Skeletal muscle cell (primary cell): ENCODE results near the gene DENND1A.

Source experiments
- DNase-seq: peaks from one replicate; pipeline ENCODE4 v3.0.0-alpha.2; 2010; ENCODE audit warnings: low read depth
- H3K4me3 ChIP-seq: 2 replicates; pipeline ENCODE4 v1.5.1; 2011; ENCODE audit warnings: low read depth, mild to moderate bottlenecking, control low read depth, low read length, moderate library complexity

The DENND1A gene

DNA sequence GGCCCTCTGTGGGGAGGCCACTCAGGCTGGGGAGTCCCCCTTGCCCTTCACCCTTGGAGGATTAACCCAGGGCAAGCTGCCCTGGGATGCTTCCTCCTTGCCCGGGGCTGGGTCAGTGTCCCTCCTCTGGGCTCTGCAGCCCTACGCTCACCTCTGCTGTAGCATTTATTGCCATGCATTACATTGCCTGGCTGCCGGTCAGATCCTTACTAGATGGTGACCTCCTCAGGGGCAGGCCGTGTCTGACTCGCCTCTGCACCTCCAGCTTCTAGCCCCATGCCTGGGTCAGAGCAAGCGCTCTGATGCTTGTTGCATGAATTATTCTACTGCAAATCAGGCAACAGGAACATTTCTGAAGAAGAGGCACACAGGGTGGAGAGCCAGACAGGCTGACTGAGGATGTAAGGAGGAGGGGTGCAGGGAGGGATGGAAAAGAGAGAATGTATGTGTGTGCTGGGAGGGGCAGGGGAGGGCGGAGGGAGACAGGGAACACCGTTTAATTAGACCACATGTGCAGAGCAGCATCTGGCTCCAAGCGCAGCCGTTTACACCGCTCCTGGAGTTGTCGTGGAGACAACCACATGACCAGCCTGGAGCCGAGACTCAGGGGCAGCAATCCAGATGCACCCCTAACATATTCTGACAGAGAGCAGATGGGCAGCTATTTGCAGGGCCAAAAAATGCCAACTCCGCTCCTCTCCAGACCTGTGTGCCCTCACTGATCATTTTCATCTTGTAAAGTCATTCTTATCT lies 456.9 kb downstream of the DENND1A start:
- no peak for DNase-seq
- no peak overlapping the region for H3K4me3 ChIP-seq

DNA sequence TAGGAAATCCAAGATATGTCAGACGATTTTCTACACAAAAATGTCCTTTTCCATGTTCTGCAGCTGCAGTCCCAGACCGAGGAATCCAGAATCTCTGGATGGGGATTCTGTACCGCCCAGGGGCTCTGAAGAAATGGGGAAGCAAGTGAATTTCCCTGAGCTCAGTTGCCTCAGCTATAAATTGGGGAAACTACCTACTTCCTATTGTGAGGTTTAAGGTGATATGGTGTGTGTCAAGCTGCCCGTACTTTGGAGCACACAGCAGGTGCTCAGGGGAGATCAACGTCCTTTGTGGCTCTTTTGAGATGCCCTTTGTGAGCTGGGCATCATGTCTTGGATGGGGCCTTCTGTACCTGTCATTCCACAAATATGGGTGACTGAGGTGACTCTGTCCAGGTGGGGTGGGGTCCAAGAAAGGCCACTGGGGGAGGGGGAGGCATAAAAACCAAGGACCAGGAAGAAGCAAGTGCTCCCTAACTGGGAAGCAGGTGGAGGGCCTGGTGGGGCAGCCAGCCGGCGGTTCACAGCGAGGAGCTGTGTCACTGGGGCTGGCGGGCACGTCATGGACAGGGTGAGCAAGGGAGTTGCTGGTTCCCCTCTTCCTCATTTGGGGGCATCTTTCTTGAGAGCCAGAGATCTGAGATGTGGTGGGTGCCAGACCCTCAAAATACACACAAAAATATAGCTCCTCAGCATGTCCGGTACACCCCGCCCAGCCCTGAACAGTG lies 457.9 kb downstream of the DENND1A start:
- H3K4me3 ChIP-seq = no peak overlapping the region
- no peak for DNase-seq

- no peak for DNase-seq
- no peak overlapping the region for H3K4me3 ChIP-seq
Measured at GRCh38 chr9:123470991-123471770, 458.7 kb downstream of the DENND1A start.

DNA sequence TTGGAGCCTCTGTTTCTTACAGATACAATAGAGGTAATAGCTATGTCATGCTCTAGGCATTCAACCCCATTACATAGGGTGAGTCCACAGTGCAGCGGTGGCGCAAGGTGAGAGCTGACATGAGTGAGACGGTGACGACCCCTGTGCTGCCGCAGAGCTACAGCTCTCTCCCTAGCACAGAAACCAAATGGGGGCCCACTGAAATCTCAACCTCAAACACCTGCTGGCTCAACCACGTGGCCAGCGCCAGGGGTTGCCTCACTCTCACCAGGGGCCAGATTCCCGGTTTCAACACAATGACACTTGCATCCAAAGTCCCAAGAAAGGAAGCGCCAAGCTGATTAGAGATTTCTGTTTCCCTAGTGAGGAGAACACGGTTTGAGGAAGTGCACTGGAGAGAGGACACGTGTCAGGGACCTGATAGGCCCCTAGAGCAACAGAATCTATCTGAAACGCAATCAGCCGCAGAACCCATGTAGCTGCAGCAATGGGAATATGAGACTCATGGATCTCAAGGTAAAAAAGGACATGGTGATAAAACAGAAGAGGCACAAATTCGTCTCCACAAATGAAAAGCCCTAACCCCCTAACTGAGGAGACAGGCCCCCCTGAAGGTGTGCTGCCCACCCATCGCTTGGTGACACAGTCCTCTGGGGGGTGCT lies 459.7 kb downstream of the DENND1A start:
- no peak for DNase-seq
- H3K4me3 ChIP-seq = no peak overlapping the region

DNA sequence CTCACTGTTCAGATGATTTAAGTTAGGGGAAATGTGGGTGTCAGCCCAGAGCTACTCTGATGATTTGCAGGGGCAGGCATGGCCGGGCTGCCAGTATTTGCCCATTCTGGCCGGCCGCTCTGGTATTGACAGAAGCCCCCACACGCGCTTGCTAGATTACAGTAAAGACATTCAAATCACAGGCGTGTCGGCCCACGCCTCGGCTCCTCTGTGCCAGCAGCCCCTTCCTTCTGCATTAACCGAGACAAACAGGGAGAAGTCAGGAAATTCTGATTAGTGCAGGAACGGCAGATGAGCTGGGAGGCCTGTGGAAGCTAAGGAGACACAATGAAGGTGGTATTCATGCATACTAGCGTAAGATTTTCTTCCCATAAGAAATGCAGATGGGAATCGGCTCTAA lies 460.6 kb downstream of the DENND1A start:
- no peak for DNase-seq
- no peak overlapping the region for H3K4me3 ChIP-seq

GRCh38 chr9:123468541-123468940 lies 461.4 kb downstream of the DENND1A start:
- H3K4me3 ChIP-seq = no peak overlapping the region
- DNase-seq = no peak

- H3K4me3 ChIP-seq = no peak overlapping the region
- no peak for DNase-seq
Measured at GRCh38 chr9:123465304-123465703, 464.6 kb downstream of the DENND1A start.

DNA sequence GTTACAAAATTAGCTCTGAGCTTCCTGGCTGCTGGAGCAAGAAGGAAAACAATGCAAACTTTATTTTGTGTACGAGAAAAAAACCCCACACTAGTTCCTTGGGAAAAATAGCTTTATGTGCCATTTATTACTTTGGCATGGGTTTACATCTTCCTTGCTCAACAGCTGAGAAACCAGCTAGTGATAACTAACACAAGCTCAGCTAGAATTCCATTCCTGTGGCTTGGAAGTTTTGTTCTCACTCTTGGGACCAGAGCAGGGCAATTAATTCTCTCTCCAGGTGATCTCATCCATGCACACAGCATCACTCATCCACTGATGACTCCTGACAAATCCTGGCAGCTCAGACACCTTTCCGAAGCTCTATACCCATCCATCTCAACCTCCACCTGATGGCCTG lies 469.8 kb downstream of the DENND1A start:
- DNase-seq = no peak
- no peak overlapping the region for H3K4me3 ChIP-seq

- DNase-seq = no peak
- H3K4me3 ChIP-seq = no peak overlapping the region
Measured at GRCh38 chr9:123457583-123457982, 472.3 kb downstream of the DENND1A start.

DNA sequence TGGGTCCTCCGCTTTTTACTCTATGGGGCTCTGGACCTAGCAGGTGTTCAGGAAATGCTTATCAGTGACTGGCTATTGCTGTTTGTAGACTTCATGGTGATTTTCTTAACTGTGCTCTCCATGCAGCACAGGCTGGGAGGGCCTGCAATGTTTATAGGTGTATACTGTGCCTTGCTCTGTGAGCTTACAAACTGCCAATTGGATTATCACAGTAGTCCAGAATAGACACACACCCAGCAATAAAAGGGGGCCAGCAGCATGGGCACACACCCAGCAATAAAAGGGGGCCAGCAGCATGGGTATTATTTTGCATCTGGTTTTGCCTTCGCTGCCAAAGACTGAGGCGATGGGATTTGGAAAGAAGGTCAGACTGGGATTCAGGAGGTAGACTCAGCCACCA lies 473.9 kb downstream of the DENND1A start:
- no peak for DNase-seq
- no peak overlapping the region for H3K4me3 ChIP-seq

DNA sequence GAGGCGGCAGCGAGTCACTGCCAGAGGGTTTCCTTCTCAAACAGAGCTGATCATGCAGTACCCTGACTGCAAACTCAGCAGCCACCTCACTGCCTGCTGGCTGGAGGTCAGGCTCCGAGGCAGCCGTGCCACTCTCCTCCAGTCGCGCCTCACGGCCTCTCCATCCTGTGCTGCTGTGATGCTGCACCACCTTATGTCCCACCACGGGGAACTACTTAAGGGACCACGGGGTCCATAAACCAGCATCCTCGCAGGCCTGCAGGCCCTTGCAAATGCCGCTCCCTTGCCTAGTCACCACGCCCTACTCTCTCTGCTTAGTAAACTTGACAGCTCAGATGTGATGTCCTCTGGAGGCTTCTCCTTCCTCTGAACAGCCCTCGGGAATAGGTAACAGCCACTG lies 474.7 kb downstream of the DENND1A start:
- no peak for DNase-seq
- H3K4me3 ChIP-seq = no peak overlapping the region

- no peak overlapping the region for H3K4me3 ChIP-seq
- DNase-seq = no peak
Measured at GRCh38 chr9:123454361-123454760, 475.6 kb downstream of the DENND1A start.

DNA sequence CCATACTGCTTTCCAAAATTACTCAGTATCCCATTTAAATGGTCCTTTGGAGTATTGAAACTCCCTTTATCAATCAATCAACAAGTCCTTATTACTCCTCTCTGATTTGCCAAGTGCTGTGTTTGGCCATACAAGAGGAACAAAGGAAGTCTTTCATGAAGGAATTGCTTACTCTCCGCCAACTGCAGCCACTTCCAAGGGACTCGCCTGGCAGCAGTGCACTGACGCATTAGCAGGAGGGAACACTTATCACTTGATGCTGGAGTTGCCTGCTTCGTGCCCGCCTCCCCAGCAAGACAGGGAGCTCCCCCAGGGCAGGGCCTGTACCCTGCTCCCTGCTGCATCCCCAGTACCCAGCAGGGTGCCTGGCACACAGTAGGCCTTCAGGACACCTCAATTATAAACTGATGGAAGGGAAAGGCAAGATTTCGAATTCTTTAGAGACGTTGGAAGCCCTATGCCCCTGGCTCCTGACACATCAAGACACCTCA lies 476.1 kb downstream of the DENND1A start:
- no peak for DNase-seq
- no peak overlapping the region for H3K4me3 ChIP-seq

DNA sequence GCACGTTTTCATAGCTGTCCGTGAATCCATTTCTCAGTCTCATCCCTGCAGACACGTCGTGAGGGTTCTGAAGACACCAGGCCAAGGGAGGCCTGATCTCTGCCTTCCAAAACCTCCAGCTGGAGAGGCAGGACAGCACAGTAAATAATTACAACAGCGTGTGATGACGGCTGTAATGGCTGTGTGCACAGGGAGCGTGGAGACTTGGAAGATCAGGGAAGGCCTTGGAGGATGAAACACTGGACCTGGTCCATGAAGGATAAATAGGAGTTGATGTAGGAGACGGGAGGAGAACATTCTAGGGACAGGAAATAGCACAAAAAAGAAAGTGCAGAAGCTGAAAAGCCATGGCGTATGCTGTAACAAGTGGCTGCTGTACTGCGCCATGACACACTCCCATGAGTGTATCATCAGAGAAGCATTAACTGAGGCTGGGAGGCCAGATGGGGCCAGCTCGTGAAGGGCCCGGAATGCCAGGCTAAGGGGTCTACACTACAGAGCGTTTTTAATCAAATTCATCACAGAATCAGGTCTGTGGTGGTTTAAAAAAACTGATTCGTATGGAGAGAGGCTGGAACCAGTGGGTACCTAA lies 476.8 kb downstream of the DENND1A start:
- no peak for DNase-seq

DNA sequence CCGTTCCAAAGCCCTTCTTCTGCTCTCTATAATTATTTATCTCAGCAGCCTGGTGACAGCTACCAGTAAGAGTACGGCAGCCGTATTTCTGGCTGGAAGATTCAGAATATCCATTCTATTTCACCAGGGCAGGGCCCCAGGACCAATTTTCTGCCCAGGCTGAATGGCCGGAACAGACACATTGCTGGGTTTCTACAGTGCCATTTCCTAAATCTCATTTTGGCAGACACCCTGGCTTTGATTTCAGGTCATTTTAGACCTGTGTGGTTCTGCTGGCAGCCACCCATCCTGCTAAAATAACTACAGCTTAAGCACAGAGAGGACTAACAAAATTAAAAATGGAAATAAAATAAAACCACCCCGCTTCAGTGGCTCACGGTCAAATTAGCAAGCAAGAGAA lies 478.9 kb downstream of the DENND1A start:
- no peak for DNase-seq
- H3K4me3 ChIP-seq = no peak overlapping the region

More for the DNA sequence above, 476.8 kb downstream of the DENND1A start:
- H3K4me3 ChIP-seq = no peak overlapping the region

DNA sequence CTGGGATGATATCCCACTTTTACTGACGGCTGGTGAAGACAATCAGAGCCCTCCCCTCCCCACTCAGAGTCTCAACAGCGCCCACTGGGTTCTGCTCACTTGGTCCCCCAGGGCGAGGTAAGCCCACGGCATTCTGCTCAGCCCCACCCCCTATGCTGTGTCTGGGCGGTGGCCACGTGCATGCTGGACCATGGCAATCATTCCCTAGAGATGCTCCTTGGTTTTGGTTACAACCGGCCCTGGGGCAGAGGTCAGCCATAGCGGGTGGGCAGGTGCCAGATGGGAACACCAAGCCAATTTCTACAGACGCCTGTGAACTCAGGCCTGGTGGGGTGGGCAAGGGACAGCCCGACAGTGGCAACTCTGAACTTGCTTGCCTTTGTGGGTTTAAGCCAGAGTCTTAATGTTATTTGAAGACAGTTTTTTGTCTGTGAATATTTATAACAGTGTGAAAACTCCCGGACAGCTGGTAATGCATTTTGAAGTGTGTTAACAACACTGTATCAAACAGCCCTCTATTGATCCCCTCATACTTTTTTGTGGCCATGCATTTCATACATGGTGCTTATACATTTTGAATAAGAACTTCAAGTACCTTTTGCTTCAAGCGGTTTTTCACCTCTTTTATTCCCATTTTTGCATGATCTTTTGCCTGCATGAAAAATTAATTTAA lies 479.7 kb downstream of the DENND1A start:
- DNase-seq = no peak
- H3K4me3 ChIP-seq = no peak overlapping the region

DNA sequence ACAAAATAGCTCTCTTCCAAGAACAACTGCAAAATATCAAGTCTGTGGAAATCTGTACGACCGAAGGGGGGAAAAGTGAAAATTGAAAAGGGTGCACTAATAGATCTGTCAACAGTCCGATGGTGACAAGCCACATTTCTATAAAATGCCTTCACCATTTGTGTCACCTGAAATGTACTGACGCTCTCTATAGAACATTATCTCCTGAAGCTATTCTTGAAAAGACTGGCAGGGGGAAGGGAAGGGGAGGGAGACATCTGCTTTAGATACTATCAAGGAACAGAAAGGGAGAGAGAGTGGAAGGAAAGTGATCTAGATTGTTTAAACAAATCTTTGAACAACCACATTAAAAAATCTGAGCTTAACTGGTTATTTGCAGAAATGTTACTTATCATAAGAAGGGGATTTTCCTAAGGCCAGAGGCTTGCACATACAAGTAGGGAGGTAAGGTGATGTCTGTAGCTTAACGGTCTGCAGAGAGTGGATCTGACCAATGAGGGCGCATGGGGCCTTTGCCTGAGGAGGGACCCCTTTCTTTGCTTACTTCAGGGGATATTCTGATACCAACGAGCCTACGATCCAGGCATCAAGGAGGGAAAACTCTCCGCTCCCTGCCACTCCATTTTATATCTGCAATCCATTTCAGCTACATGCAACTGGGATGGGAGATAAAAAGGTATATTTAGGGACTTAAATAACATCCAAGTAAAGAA lies 481.8 kb downstream of the DENND1A start:
- H3K4me3 ChIP-seq = no peak overlapping the region
- no peak for DNase-seq

- peak; percentile 35 for DNase-seq
Measured at GRCh38 chr9:123445981-123446610, 483.8 kb downstream of the DENND1A start.

More at GRCh38 chr9:123445981-123446610, 483.8 kb downstream of the DENND1A start:
- H3K4me3 ChIP-seq = no peak overlapping the region
